H9 (cell line): ENCODE results near the gene SGO2. TPM values are rescaled to one million over a fixed set of nuclear protein-coding genes. Genes with fewer than 3 reads are reported as not detected.
A peak's percentile ranks its signal among the peaks of the same experiment; 100 is the strongest.

ENCODE experiments used
- DNase-seq: peaks from one replicate; pipeline ENCODE4 v3.0.0-alpha.2; 2017
- H2AFZ ChIP-seq: one replicate; pipeline ENCODE4 v1.6.1; 2013; ENCODE audit warnings: mild to moderate bottlenecking, low read length, control low read depth, moderate library complexity
- H2AK5ac ChIP-seq: 2 replicates; pipeline ENCODE4 v1.6.1; 2013; ENCODE audit warnings: low read length, control low read depth, mixed read lengths; ENCODE audit not compliant: insufficient read length
- H2BK120ac ChIP-seq: one replicate; pipeline ENCODE4 v1.6.1; 2013; ENCODE audit warnings: low read depth, mild to moderate bottlenecking, low read length, control low read depth, inconsistent platforms; ENCODE audit not compliant: poor library complexity, severe bottlenecking
- H2BK12ac ChIP-seq: 2 replicates; pipeline ENCODE4 v1.6.1; 2013; ENCODE audit warnings: low read length, control low read depth, mixed read lengths, low read depth; ENCODE audit not compliant: insufficient read length
- H2BK15ac ChIP-seq: 2 replicates; pipeline ENCODE4 v1.6.1; 2013; ENCODE audit warnings: low read depth, low read length, control low read depth
- H2BK20ac ChIP-seq: one replicate; pipeline ENCODE4 v1.6.1; 2013; ENCODE audit warnings: low read depth, mild to moderate bottlenecking, low read length, control low read depth, inconsistent platforms; ENCODE audit not compliant: poor library complexity, severe bottlenecking
- H2BK5ac ChIP-seq: 2 replicates; pipeline ENCODE4 v1.6.1; 2013; ENCODE audit warnings: low read length, control low read depth, mixed read lengths; ENCODE audit not compliant: insufficient read length
- H3K14ac ChIP-seq: 2 replicates; pipeline ENCODE4 v1.6.1; 2013; ENCODE audit warnings: low read length, control low read depth; ENCODE audit not compliant: insufficient read depth
- H3K18ac ChIP-seq: 2 replicates; pipeline ENCODE4 v1.6.1; 2013; ENCODE audit warnings: low read depth, mild to moderate bottlenecking, mixed read lengths, low read length, control low read depth; ENCODE audit not compliant: insufficient read length
- H3K23ac ChIP-seq: 2 replicates; pipeline ENCODE4 v1.6.1; 2013; ENCODE audit warnings: low read length, control low read depth, mixed read lengths, low read depth; ENCODE audit not compliant: insufficient read length
- H3K23me2 ChIP-seq: 2 replicates; pipeline ENCODE4 v1.6.1; 2013; ENCODE audit warnings: low read depth, mild to moderate bottlenecking, mixed read lengths, low read length, control low read depth; ENCODE audit not compliant: insufficient read length, poor library complexity, severe bottlenecking
- H3K27ac ChIP-seq: 2 replicates; pipeline ENCODE4 v1.5.1; 2013; ENCODE audit warnings: low read length, control low read depth, mixed read lengths, low read depth; ENCODE audit not compliant: insufficient read length
- H3K27me3 ChIP-seq: 2 replicates; pipeline ENCODE4 v1.6.1; 2013; ENCODE audit warnings: low read length, control low read depth, inconsistent platforms; ENCODE audit not compliant: insufficient read depth
- H3K4ac ChIP-seq: 2 replicates; pipeline ENCODE4 v1.6.1; 2013; ENCODE audit warnings: low read depth, mild to moderate bottlenecking, control low read depth, inconsistent platforms, low read length, moderate library complexity
- H3K4me1 ChIP-seq: 2 replicates; pipeline ENCODE4 v1.6.1; 2013; ENCODE audit warnings: low read length, control low read depth, inconsistent platforms; ENCODE audit not compliant: insufficient read depth
- H3K4me2 ChIP-seq: 2 replicates; pipeline ENCODE4 v1.6.1; 2013; ENCODE audit warnings: low read length, control low read depth, mixed read lengths; ENCODE audit not compliant: insufficient read length, insufficient read depth
- H3K56ac ChIP-seq: 2 replicates; pipeline ENCODE4 v1.6.1; 2013; ENCODE audit warnings: low read depth, mild to moderate bottlenecking, mixed read lengths, low read length, control low read depth; ENCODE audit not compliant: insufficient read length
- H3K79me1 ChIP-seq: 2 replicates; pipeline ENCODE4 v1.6.1; 2013; ENCODE audit warnings: low read depth, mild to moderate bottlenecking, moderate library complexity, low read length, control low read depth, inconsistent platforms; ENCODE audit not compliant: insufficient read depth, poor library complexity, severe bottlenecking
- H3K79me2 ChIP-seq: 2 replicates; pipeline ENCODE4 v1.6.1; 2013; ENCODE audit warnings: low read length, control low read depth, inconsistent platforms; ENCODE audit not compliant: insufficient read depth
- H3K9ac ChIP-seq: 2 replicates; pipeline ENCODE4 v1.6.1; 2013; ENCODE audit warnings: low read length, control low read depth, mixed read lengths; ENCODE audit not compliant: insufficient read length; ENCODE audit errors: extremely low read depth
- H3K9me3 ChIP-seq: one replicate; pipeline ENCODE4 v1.6.1; 2013; ENCODE audit warnings: low read depth, low read length, inconsistent platforms; ENCODE audit not compliant: control insufficient read depth
- H3T11ph ChIP-seq: one replicate; pipeline ENCODE4 v1.6.1; 2013; ENCODE audit warnings: mild to moderate bottlenecking, low read length, control low read depth, inconsistent platforms
- H4K20me1 ChIP-seq: one replicate; pipeline ENCODE4 v1.6.1; 2013; ENCODE audit not compliant: control insufficient read depth, insufficient read length, insufficient read depth
- H4K5ac ChIP-seq: 2 replicates; pipeline ENCODE4 v1.6.1; 2013; ENCODE audit warnings: low read depth, mild to moderate bottlenecking, mixed read lengths, low read length, control low read depth; ENCODE audit not compliant: insufficient read length
- H4K8ac ChIP-seq: replicated peaks from 2 replicates; pipeline ENCODE4 v1.6.1; 2013; ENCODE audit warnings: low read length, control low read depth, mixed read lengths, low read depth; ENCODE audit not compliant: insufficient read length
- H4K91ac ChIP-seq: 2 replicates; pipeline ENCODE4 v1.6.1; 2013; ENCODE audit warnings: low read depth, mild to moderate bottlenecking, moderate library complexity, mixed read lengths, low read length, control low read depth; ENCODE audit not compliant: insufficient read length
- H3K27ac Mint-ChIP-seq, 3 experiments: 2 replicates in 2 of 3; 3 replicates in 1 of 3; pipeline ENCODE4 v1.8.0; 2020 to 2021; ENCODE audit warnings: mixed read lengths in 3 of 3, mild to moderate bottlenecking in 1 of 3, moderate library complexity in 1 of 3
- H3K27me3 Mint-ChIP-seq: 2 replicates; pipeline ENCODE4 v1.8.0; 2021; ENCODE audit warnings: low read depth, mild to moderate bottlenecking, moderate library complexity, mixed read lengths
- H3K36me3 Mint-ChIP-seq, 3 experiments: 2 replicates in 2 of 3; 3 replicates in 1 of 3; pipeline ENCODE4 v1.8.0; 2020 to 2021; ENCODE audit warnings: low read depth in 3 of 3, mixed read lengths in 3 of 3; ENCODE audit not compliant: insufficient read depth in 1 of 3
- H3K4me1 Mint-ChIP-seq, 2 experiments: 2 replicates each; pipeline ENCODE4 v1.8.0; 2020; ENCODE audit warnings: mixed read lengths in 2 of 2
- H3K4me3 Mint-ChIP-seq, 2 experiments: 2 replicates in 1 of 2; 3 replicates in 1 of 2; pipeline ENCODE4 v1.8.0; 2020 to 2021; ENCODE audit warnings: mild to moderate bottlenecking in 2 of 2, mixed read lengths in 2 of 2, moderate library complexity in 1 of 2
- H3K9me3 Mint-ChIP-seq, 2 experiments: 2 replicates in 1 of 2; 3 replicates in 1 of 2; pipeline ENCODE4 v1.8.0; 2020; ENCODE audit warnings: mild to moderate bottlenecking in 2 of 2, mixed read lengths in 2 of 2, moderate library complexity in 1 of 2
- CTCF ChIP-seq: fragments of 200-600 bp; sonication (generic); conservative IDR thresholded peaks from 3 replicates; pipeline ENCODE4 v1.8.0; 2021; ENCODE audit warnings: antibody characterized with exemption, mild to moderate bottlenecking
- WGBS: extraction: QIAGEN DNeasy Blood & Tissue Kit; methylation state at CpG from one replicate; pipeline ENCODE4 v1.1.7; 2013; ENCODE audit warnings: missing lambda C conversion rate, low lambda C conversion rate, mixed read lengths; ENCODE audit not compliant: insufficient read length; ENCODE audit errors: extremely low coverage; 5-methylcytosine and 5-hydroxymethylcytosine counted together
- total RNA-seq: library from RNA; stranded (reverse); gene quantifications from 2 replicates; pipeline ENCODE4 v1.2.1, GENCODE V29; 2021

Gene SGO2
- total RNA-seq, 1 experiment from 2014 or later, result 25.6 TPM

DNA sequence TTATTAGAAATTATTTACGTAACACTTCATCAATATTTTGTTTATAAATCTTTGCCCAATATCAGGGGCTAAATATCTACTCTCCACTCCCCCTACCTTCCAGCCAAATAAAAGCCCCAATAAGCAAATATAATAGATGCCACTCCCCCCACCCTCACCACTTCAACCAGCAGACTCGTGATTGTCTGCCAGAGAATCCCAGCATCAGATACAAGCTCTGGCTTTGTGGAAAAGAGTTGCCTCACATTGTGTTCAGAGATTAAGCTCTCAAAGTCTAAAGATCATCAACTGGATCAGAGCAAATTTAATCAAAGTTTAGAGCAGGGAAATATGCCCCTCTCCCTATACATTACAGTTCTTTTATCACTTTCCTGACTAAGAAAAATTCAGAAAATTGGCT is 99.3 kb downstream of the SGO2 start:
- Histone ChIP-seq H3T11ph (no peak overlapping the region), H4K5ac (no peak overlapping the region), H2AK5ac (no peak overlapping the region), H3K23me2 (no peaks in the 10 kb centered on the region), H3K79me1 (no peaks in the 10 kb centered on the region), H4K20me1 (no peaks in the 10 kb centered on the region), H3K14ac (no peak overlapping the region), H3K4me1 (no peaks in the 10 kb centered on the region), H3K56ac (no peak overlapping the region), H3K79me2 (no peaks in the 10 kb centered on the region), H3K4me2 (no peak overlapping the region), H4K8ac (no peak overlapping the region), H2BK5ac (no peak overlapping the region), H3K27ac (no peak overlapping the region), H3K23ac (no peak overlapping the region), H2AFZ (no peak overlapping the region), H3K9ac (no peak overlapping the region), H2BK20ac (no peak overlapping the region), H3K4ac (no peak overlapping the region), H4K91ac (no peak overlapping the region), H2BK12ac (no peak overlapping the region), H3K9me3 (no peaks in the 10 kb centered on the region), H3K27me3 (no peaks in the 10 kb centered on the region), H2BK120ac (no peak overlapping the region), H2BK15ac (no peak overlapping the region), H3K18ac (no peak overlapping the region)
- TF ChIP-seq CTCF, result no peak
- Mint-ChIP-seq H3K27me3 (no peaks in the 10 kb centered on the region), H3K27ac (0 out of 7 replicates have a peak overlapping the region, but pooled peaks of 1 of the 3 experiments have one; percentile 36), H3K9me3 (no peaks in the 10 kb centered on the region), H3K4me1 (peaks cover 14 to 22% of the 10 kb centered on the region in 2 experiments), H3K36me3 (no peaks in the 10 kb centered on the region), H3K4me3 (no peak overlapping the region)
- no peak for DNase-seq
- no CpG with 5 or more reads among the region's 2 CpGs for WGBS
